ENCODE data around the gene ESPNL.
A peak's percentile ranks its signal among the peaks of the same experiment; 100 is the strongest.

The ESPNL gene

GRCh38 chr2:238158018-238158508, 57.9 kb downstream of the ESPNL start:
- Histone ChIP-seq H3K27me3 (ENCODE audit: control insufficient read depth, insufficient read depth, low read length) (peaks cover 27% of the 10 kb centered on the region), H3K9ac (ENCODE audit: low read depth, low read length) (no peak overlapping the region), H3K36me3 (ENCODE audit: control insufficient read depth, insufficient read depth, low read length) (no peaks in the 10 kb centered on the region), H3K4me3 (ENCODE audit: low read depth, low read length) (peak overlapping the region; percentile 56), H3K9me3 (ENCODE audit: control insufficient read depth, insufficient read depth, low read length) (no peaks in the 10 kb centered on the region), H3K4me1 (ENCODE audit: control insufficient read depth, insufficient read depth, low read length) (no peaks in the 10 kb centered on the region)

GRCh38 chr2:238158509-238159070, 58.5 kb downstream of the ESPNL start, which contains the start of gene ERFE:
TSS of gene ERFE (plus strand) at chr2:238158970. CDS start at chr2:238159008, 38 bp downstream.
- no peak within 1 kb of the TSS for H3K9ac ChIP-seq (ENCODE audit: low read depth, low read length)
- peaks cover 32% of the 10 kb centered on the region for H3K27me3 ChIP-seq (ENCODE audit: control insufficient read depth, insufficient read depth, low read length)
- H3K9me3 ChIP-seq (ENCODE audit: control insufficient read depth, insufficient read depth, low read length), result no peaks in the 10 kb centered on the region
- H3K4me3 ChIP-seq (ENCODE audit: low read depth, low read length), result peak within 1 kb of the TSS; percentile 56
- no peaks in the 10 kb centered on the region for H3K4me1 ChIP-seq (ENCODE audit: control insufficient read depth, insufficient read depth, low read length)
- H3K36me3 ChIP-seq (ENCODE audit: control insufficient read depth, insufficient read depth, low read length), result no peaks in the 10 kb centered on the region

GRCh38 chr2:238159071-238159539, 59.0 kb downstream of the ESPNL start:
- Histone ChIP-seq H3K9ac (ENCODE audit: low read depth, low read length) (no peak overlapping the region), H3K4me1 (ENCODE audit: control insufficient read depth, insufficient read depth, low read length) (no peaks in the 10 kb centered on the region), H3K27me3 (ENCODE audit: control insufficient read depth, insufficient read depth, low read length) (peaks cover 35% of the 10 kb centered on the region)

GRCh38 chr2:238159661-238160205, 59.6 kb downstream of the ESPNL start:
- H3K9ac ChIP-seq (ENCODE audit: low read depth, low read length), result no peak overlapping the region
- no peaks in the 10 kb centered on the region for H3K4me1 ChIP-seq (ENCODE audit: control insufficient read depth, insufficient read depth, low read length)
- H3K27me3 ChIP-seq (ENCODE audit: control insufficient read depth, insufficient read depth, low read length), result peaks cover 38% of the 10 kb centered on the region
- H3K4me3 ChIP-seq (ENCODE audit: low read depth, low read length), result peak overlapping the region; percentile 43
- no peaks in the 10 kb centered on the region for H3K36me3 ChIP-seq (ENCODE audit: control insufficient read depth, insufficient read depth, low read length)
- no peaks in the 10 kb centered on the region for H3K9me3 ChIP-seq (ENCODE audit: control insufficient read depth, insufficient read depth, low read length)

More at GRCh38 chr2:238159071-238159539, 59.0 kb downstream of the ESPNL start:
- no peaks in the 10 kb centered on the region for H3K36me3 ChIP-seq (ENCODE audit: control insufficient read depth, insufficient read depth, low read length)
- peak overlapping the region; percentile 43 for H3K4me3 ChIP-seq (ENCODE audit: low read depth, low read length)
- H3K9me3 ChIP-seq (ENCODE audit: control insufficient read depth, insufficient read depth, low read length), result no peaks in the 10 kb centered on the region

GRCh38 chr2:238160206-238161129, 60.3 kb downstream of the ESPNL start:
- no peaks in the 10 kb centered on the region for H3K36me3 ChIP-seq (ENCODE audit: control insufficient read depth, insufficient read depth, low read length)
- no peak overlapping the region for H3K9ac ChIP-seq (ENCODE audit: low read depth, low read length)
- H3K4me3 ChIP-seq (ENCODE audit: low read depth, low read length), result no peak overlapping the region
- no peaks in the 10 kb centered on the region for H3K4me1 ChIP-seq (ENCODE audit: control insufficient read depth, insufficient read depth, low read length)
- no peaks in the 10 kb centered on the region for H3K9me3 ChIP-seq (ENCODE audit: control insufficient read depth, insufficient read depth, low read length)
- peaks cover 43% of the 10 kb centered on the region for H3K27me3 ChIP-seq (ENCODE audit: control insufficient read depth, insufficient read depth, low read length)

GRCh38 chr2:238161291-238162051, 61.3 kb downstream of the ESPNL start:
- no peaks in the 10 kb centered on the region for H3K4me1 ChIP-seq (ENCODE audit: control insufficient read depth, insufficient read depth, low read length)
- H3K9me3 ChIP-seq (ENCODE audit: control insufficient read depth, insufficient read depth, low read length), result no peaks in the 10 kb centered on the region
- H3K27me3 ChIP-seq (ENCODE audit: control insufficient read depth, insufficient read depth, low read length), result peaks cover 43% of the 10 kb centered on the region
- no peak overlapping the region for H3K4me3 ChIP-seq (ENCODE audit: low read depth, low read length)
- no peak overlapping the region for H3K9ac ChIP-seq (ENCODE audit: low read depth, low read length)
- no peaks in the 10 kb centered on the region for H3K36me3 ChIP-seq (ENCODE audit: control insufficient read depth, insufficient read depth, low read length)

GRCh38 chr2:238162251-238162845, 62.2 kb downstream of the ESPNL start:
- Histone ChIP-seq H3K27me3 (ENCODE audit: control insufficient read depth, insufficient read depth, low read length) (peaks cover 42% of the 10 kb centered on the region), H3K9me3 (ENCODE audit: control insufficient read depth, insufficient read depth, low read length) (no peaks in the 10 kb centered on the region), H3K36me3 (ENCODE audit: control insufficient read depth, insufficient read depth, low read length) (no peaks in the 10 kb centered on the region)

GRCh38 chr2:238162846-238163441, 62.8 kb downstream of the ESPNL start:
- no peak overlapping the region for H3K9ac ChIP-seq (ENCODE audit: low read depth, low read length)
- no peaks in the 10 kb centered on the region for H3K36me3 ChIP-seq (ENCODE audit: control insufficient read depth, insufficient read depth, low read length)
- no peaks in the 10 kb centered on the region for H3K9me3 ChIP-seq (ENCODE audit: control insufficient read depth, insufficient read depth, low read length)
- H3K27me3 ChIP-seq (ENCODE audit: control insufficient read depth, insufficient read depth, low read length), result peaks cover 38% of the 10 kb centered on the region
- H3K4me3 ChIP-seq (ENCODE audit: low read depth, low read length), result peak overlapping the region; percentile 30
- H3K4me1 ChIP-seq (ENCODE audit: control insufficient read depth, insufficient read depth, low read length), result no peaks in the 10 kb centered on the region

More at GRCh38 chr2:238162251-238162845, 62.2 kb downstream of the ESPNL start:
- H3K9ac ChIP-seq (ENCODE audit: low read depth, low read length), result no peak overlapping the region
- H3K4me1 ChIP-seq (ENCODE audit: control insufficient read depth, insufficient read depth, low read length), result no peaks in the 10 kb centered on the region
- no peak overlapping the region for H3K4me3 ChIP-seq (ENCODE audit: low read depth, low read length)

- H3K9ac ChIP-seq (ENCODE audit: low read depth, low read length), result no peak overlapping the region
- peak overlapping the region; percentile 30 for H3K4me3 ChIP-seq (ENCODE audit: low read depth, low read length)
- H3K4me1 ChIP-seq (ENCODE audit: control insufficient read depth, insufficient read depth, low read length), result no peaks in the 10 kb centered on the region
- H3K36me3 ChIP-seq (ENCODE audit: control insufficient read depth, insufficient read depth, low read length), result peaks cover 2% of the 10 kb centered on the region
- H3K9me3 ChIP-seq (ENCODE audit: control insufficient read depth, insufficient read depth, low read length), result no peaks in the 10 kb centered on the region
- peaks cover 38% of the 10 kb centered on the region for H3K27me3 ChIP-seq (ENCODE audit: control insufficient read depth, insufficient read depth, low read length)
These were observed 63.5 kb downstream of the ESPNL start for GRCh38 chr2:238163481-238164198.

- peaks cover 30% of the 10 kb centered on the region for H3K27me3 ChIP-seq (ENCODE audit: control insufficient read depth, insufficient read depth, low read length)
These were observed 64.8 kb downstream of the ESPNL start for GRCh38 chr2:238164906-238165287.

More at GRCh38 chr2:238164906-238165287, 64.8 kb downstream of the ESPNL start:
- Histone ChIP-seq H3K9me3 (ENCODE audit: control insufficient read depth, insufficient read depth, low read length) (no peaks in the 10 kb centered on the region), H3K9ac (ENCODE audit: low read depth, low read length) (no peak overlapping the region), H3K36me3 (ENCODE audit: control insufficient read depth, insufficient read depth, low read length) (peaks cover 2% of the 10 kb centered on the region), H3K4me1 (ENCODE audit: control insufficient read depth, insufficient read depth, low read length) (no peaks in the 10 kb centered on the region), H3K4me3 (ENCODE audit: low read depth, low read length) (no peak overlapping the region)
